H1 (cell line): Measurements from ENCODE around the gene MRFAP1L1. TPM values are rescaled to one million over a fixed set of nuclear protein-coding genes. Genes with fewer than 3 reads are reported as not detected.

Experiments
- CTCF ChIA-PET: fragments of 300-600 bp; sonication (Branson Sonifier 250); formaldehyde crosslinking; loops from one replicate; lab custom pipeline; 2021; ENCODE audit not compliant: partially characterized antibody; lab: Charles Lee
- POLR2A ChIA-PET: fragments of 300-600 bp; sonication (Branson Sonifier 250); formaldehyde crosslinking; loops from one replicate; lab custom pipeline; 2021; ENCODE audit warnings: inconsistent platforms; ENCODE audit not compliant: partially characterized antibody; lab: Charles Lee
- DNase-seq, 2 experiments: peaks; one replicate each; pipeline versions ENCODE4 v3.0.0 to v3.0.0-alpha.2; 2010 to 2022; ENCODE audit warnings: low spot score in 2 of 2, low read depth in 1 of 2, mixed read lengths in 1 of 2
- FAIRE-seq: peaks from 2 replicates; lab custom pipeline; 2011; peaks lifted over from hg19 to GRCh38; lab: Jason Lieb, UNC
- H2AFZ ChIP-seq: 2 replicates; pipeline ENCODE4 v1.8.1; 2012; ENCODE audit warnings: low read length, inconsistent platforms
- H2AK5ac ChIP-seq: 2 replicates; pipeline ENCODE4 v1.6.1; 2013; ENCODE audit warnings: low read depth, low read length
- H2BK120ac ChIP-seq: replicated peaks from 2 replicates; pipeline ENCODE3; 2013; ENCODE audit warnings: low read depth, low read length, inconsistent platforms
- H2BK12ac ChIP-seq: 2 replicates; pipeline ENCODE4 v1.6.1; 2013; ENCODE audit warnings: low read depth, low read length
- H2BK15ac ChIP-seq: 2 replicates; pipeline ENCODE4 v1.6.1; 2013; ENCODE audit warnings: low read length
- H2BK20ac ChIP-seq: 2 replicates; pipeline ENCODE4 v1.6.1; 2013; ENCODE audit warnings: low read length
- H2BK5ac ChIP-seq: 2 replicates; pipeline ENCODE4 v1.6.1; 2013; ENCODE audit warnings: low read depth, low read length
- H3K14ac ChIP-seq: 2 replicates; pipeline ENCODE4 v1.6.1; 2013; ENCODE audit warnings: inconsistent platforms; ENCODE audit not compliant: insufficient read length
- H3K18ac ChIP-seq: 2 replicates; pipeline ENCODE4 v1.6.1; 2013; ENCODE audit warnings: low read length; ENCODE audit errors: extremely low read depth
- H3K23ac ChIP-seq: 2 replicates; pipeline ENCODE4 v1.6.1; 2013; ENCODE audit warnings: inconsistent platforms; ENCODE audit not compliant: insufficient read length
- H3K23me2 ChIP-seq: 2 replicates; pipeline ENCODE4 v1.6.1; 2013; ENCODE audit warnings: low read depth, low read length
- H3K27ac ChIP-seq: 2 replicates; pipeline ENCODE4 v1.6.1; 2011; ENCODE audit warnings: low read depth, low read length, inconsistent platforms
- H3K27me3 ChIP-seq, 4 experiments: replicated peaks in 1 of 4; 1 replicate in 1 of 4; 2 replicates in 3 of 4; pipeline versions ENCODE4 v1.6.1 to v1.8.1; 2011 to 2013; ENCODE audit warnings: low read length in 3 of 4, mild to moderate bottlenecking in 3 of 4, inconsistent platforms in 2 of 4, mixed read lengths in 2 of 4, moderate library complexity in 1 of 4; ENCODE audit not compliant: control insufficient read depth in 3 of 4, insufficient read depth in 3 of 4; ENCODE audit errors: extremely low read depth in 1 of 4
- H3K36me3 ChIP-seq, 4 experiments: 2 replicates each; pipeline versions ENCODE4 v1.6.1 to v1.8.1; 2011 to 2013; ENCODE audit warnings: mild to moderate bottlenecking in 4 of 4, low read length in 3 of 4, moderate library complexity in 2 of 4, control low read depth in 1 of 4, inconsistent platforms in 1 of 4; ENCODE audit not compliant: insufficient read depth in 4 of 4, control insufficient read depth in 2 of 4
- H3K4ac ChIP-seq: replicated peaks from 2 replicates; pipeline ENCODE3; 2013; ENCODE audit warnings: low read length, low read depth, mixed read lengths, inconsistent platforms; ENCODE audit not compliant: insufficient read length
- H3K4me1 ChIP-seq, 4 experiments: replicated peaks in 1 of 4; 1 replicate in 1 of 4; 2 replicates in 3 of 4; pipeline versions ENCODE4 v1.6.1 to v1.8.1; 2011 to 2013; ENCODE audit warnings: low read length in 3 of 4, inconsistent platforms in 2 of 4, mixed read lengths in 1 of 4; ENCODE audit not compliant: insufficient read depth in 4 of 4, control insufficient read depth in 3 of 4
- H3K4me2 ChIP-seq, 2 experiments: 2 replicates each; pipeline versions ENCODE4 v1.6.1 to v1.8.1; 2011 to 2013; ENCODE audit warnings: low read depth in 2 of 2, low read length in 2 of 2, control low read depth in 1 of 2, inconsistent platforms in 1 of 2, mild to moderate bottlenecking in 1 of 2; ENCODE audit not compliant: insufficient read depth in 1 of 2
- H3K4me3 ChIP-seq, 4 experiments: fragments of 200-600, 300-600 bp in 1 of 4; sonication (generic), shearing (Covaris generic), sonication (Bioruptor Twin) in 1 of 4; 2 replicates each; pipeline versions ENCODE4 v1.5.1 to v1.8.1; 2011 to 2016; ENCODE audit warnings: low read length in 4 of 4, low read depth in 3 of 4, control low read depth in 2 of 4, inconsistent platforms in 2 of 4, mild to moderate bottlenecking in 2 of 4, mixed read lengths in 1 of 4, moderate library complexity in 1 of 4; ENCODE audit not compliant: insufficient read depth in 2 of 4; ENCODE audit errors: extremely low read depth in 1 of 4
- H3K56ac ChIP-seq: replicated peaks from 2 replicates; pipeline ENCODE3; 2013; ENCODE audit warnings: low read depth, mild to moderate bottlenecking, mixed read lengths, low read length, inconsistent platforms; ENCODE audit not compliant: insufficient read length
- H3K79me1 ChIP-seq: 2 replicates; pipeline ENCODE4 v1.6.1; 2013; ENCODE audit warnings: low read depth, low read length, control low read depth
- H3K79me2 ChIP-seq, 2 experiments: 2 replicates each; pipeline versions ENCODE4 v1.6.1 to v1.8.1; 2012 to 2013; ENCODE audit warnings: low read length in 2 of 2, mild to moderate bottlenecking in 2 of 2, inconsistent platforms in 1 of 2; ENCODE audit not compliant: insufficient read depth in 2 of 2, control insufficient read depth in 1 of 2
- H3K9ac ChIP-seq, 4 experiments: replicated peaks in 1 of 4; 1 replicate in 1 of 4; 2 replicates in 3 of 4; pipeline versions ENCODE4 v1.6.1 to v1.8.1; 2011 to 2013; ENCODE audit warnings: low read depth in 3 of 4, low read length in 3 of 4, control low read depth in 2 of 4, mild to moderate bottlenecking in 2 of 4, moderate library complexity in 2 of 4, inconsistent platforms in 1 of 4; ENCODE audit errors: extremely low read depth in 1 of 4
- H3K9me3 ChIP-seq, 2 experiments: 2 replicates each; pipeline versions ENCODE4 v1.6.1 to v1.8.1; 2012 to 2013; ENCODE audit warnings: mild to moderate bottlenecking in 2 of 2, moderate library complexity in 2 of 2, control low read depth in 1 of 2, inconsistent platforms in 1 of 2, low read depth in 1 of 2, low read length in 1 of 2, mixed read lengths in 1 of 2; ENCODE audit not compliant: insufficient read depth in 2 of 2
- H4K20me1 ChIP-seq, 2 experiments: replicated peaks in 1 of 2; 2 replicates each; pipeline versions ENCODE3 to v1.8.1; 2011 to 2013; ENCODE audit warnings: inconsistent platforms in 2 of 2, low read length in 2 of 2, mild to moderate bottlenecking in 1 of 2; ENCODE audit not compliant: insufficient read depth in 2 of 2, control insufficient read depth in 1 of 2
- H4K5ac ChIP-seq: 2 replicates; pipeline ENCODE4 v1.6.1; 2013; ENCODE audit warnings: low read length, low read depth, mixed read lengths, inconsistent platforms; ENCODE audit not compliant: insufficient read length
- H4K8ac ChIP-seq: 2 replicates; pipeline ENCODE4 v1.8.0; 2013; ENCODE audit warnings: mild to moderate bottlenecking, moderate library complexity, low read length, inconsistent platforms; ENCODE audit not compliant: insufficient read depth; ENCODE audit errors: extremely low read depth
- H4K91ac ChIP-seq: replicated peaks from 2 replicates; pipeline ENCODE3; 2013; ENCODE audit warnings: low read length, mixed read lengths, inconsistent platforms; ENCODE audit not compliant: insufficient read length
- CHD2 ChIP-seq: IDR thresholded peaks from 2 replicates; pipeline ENCODE4 v1.6.1; 2012; ENCODE audit warnings: low read length, improper control_type of control experiment
- CREB1 ChIP-seq: IDR thresholded peaks from 2 replicates; pipeline ENCODE4 v1.6.1; 2012; ENCODE audit warnings: inconsistent platforms
- GABPA ChIP-seq: IDR thresholded peaks from 2 replicates; pipeline ENCODE4 v1.6.1; 2011; ENCODE audit warnings: mild to moderate bottlenecking, low read length, moderate library complexity, borderline replicate concordance; ENCODE audit not compliant: insufficient read depth
- HDAC2 ChIP-seq, 2 experiments: fragments of 300-600 bp in 1 of 2; sonication (generic) in 1 of 2; IDR thresholded peaks; 2 replicates each; pipeline ENCODE4 v1.6.1; 2011 to 2012; ENCODE audit warnings: low read depth in 2 of 2, low read length in 2 of 2, mild to moderate bottlenecking in 2 of 2, moderate library complexity in 2 of 2, borderline replicate concordance in 1 of 2, inconsistent platforms in 1 of 2
- NRF1 ChIP-seq: IDR thresholded peaks from 2 replicates; pipeline ENCODE4 v1.6.1; 2011; ENCODE audit warnings: mild to moderate bottlenecking, low read depth, low read length, improper control_type of control experiment
- RAD21 ChIP-seq, 2 experiments: IDR thresholded peaks in 1 of 2; conservative IDR thresholded peaks in 1 of 2; 2 replicates each; pipeline ENCODE4 v1.6.1; 2011; ENCODE audit warnings: low read depth in 2 of 2, low read length in 2 of 2, improper control_type of control experiment in 1 of 2, inconsistent platforms in 1 of 2, mild to moderate bottlenecking in 1 of 2, moderate library complexity in 1 of 2
- SIRT6 ChIP-seq: IDR thresholded peaks from one replicate; pipeline ENCODE4 v1.7.1; 2012; ENCODE audit warnings: low read length, inconsistent platforms
- SP4 ChIP-seq: IDR thresholded peaks from 2 replicates; pipeline ENCODE4 v1.6.1; 2012; ENCODE audit warnings: low read length, inconsistent platforms
- SUZ12 ChIP-seq: fragments of 200-600 bp; sonication (generic); IDR thresholded peaks from 2 replicates; pipeline ENCODE4 v1.6.1; 2012; ENCODE audit warnings: mild to moderate bottlenecking, inconsistent platforms, low read length, moderate library complexity, mixed read lengths
- TAF1 ChIP-seq: IDR thresholded peaks from 2 replicates; pipeline ENCODE4 v1.6.1; 2011; ENCODE audit warnings: mild to moderate bottlenecking, low read depth, low read length
- TAF7 ChIP-seq: optimal IDR thresholded peaks from 2 replicates; pipeline ENCODE3; 2011; ENCODE audit warnings: low read depth, mild to moderate bottlenecking, inconsistent platforms, low read length, moderate library complexity, borderline replicate concordance
- WGBS, 2 experiments: shearing (Covaris generic) in 1 of 2; methylation state at CpG; one replicate each; pipeline versions ENCODE4 v1.1.6 to v1.1.7; 2013 to 2015; ENCODE audit warnings: low lambda C conversion rate in 2 of 2, mixed read lengths in 2 of 2, inconsistent platforms in 1 of 2, low coverage in 1 of 2, missing lambda C conversion rate in 1 of 2; ENCODE audit not compliant: insufficient replicate concordance in 2 of 2, insufficient coverage in 1 of 2, insufficient read length in 1 of 2; ENCODE audit errors: extremely low coverage in 1 of 2, missing lambda C conversion rate in 1 of 2; 5-methylcytosine and 5-hydroxymethylcytosine counted together
- polyA plus RNA-seq, 7 experiments: library from polyadenylated mRNA; depleted of rRNA in 3 of 7; stranded (reverse) in 5 of 7; unstranded in 2 of 7; fragments of >200 nt in 5 of 7; fragments of 200-250 nt in 2 of 7; gene quantifications; 1 replicate in 5 of 7; 2 replicates in 1 of 7; 4 replicates in 1 of 7; pipeline versions ENCODE4 v1.2.1 to v1.2.3, GENCODE V29; 2011 to 2013; ENCODE audit warnings: missing spikeins in 2 of 7, mixed read lengths in 2 of 7
- total RNA-seq: library from RNA; stranded (reverse); fragmentation: NEBNext Ultra II Directional; extraction: Animal tissue kit (Norgen Biotek cat#: 25700); gene quantifications from 2 replicates; pipeline ENCODE4 v1.2.1, GENCODE V29; 2021
- TF ChIP-seq, protein P1 (sequence below): IDR thresholded peaks from 2 replicates; pipeline ENCODE4 v1.6.1; 2011; ENCODE audit warnings: low read depth, mild to moderate bottlenecking, low read length; ENCODE audit not compliant: insufficient read depth

The MRFAP1L1 gene
- total and polyA plus RNA-seq, 2 of the 8 experiments (the other 6 are each of a cell fraction or from before 2014, with no cell fraction given): 26.8 to 54.3 TPM

DNA sequence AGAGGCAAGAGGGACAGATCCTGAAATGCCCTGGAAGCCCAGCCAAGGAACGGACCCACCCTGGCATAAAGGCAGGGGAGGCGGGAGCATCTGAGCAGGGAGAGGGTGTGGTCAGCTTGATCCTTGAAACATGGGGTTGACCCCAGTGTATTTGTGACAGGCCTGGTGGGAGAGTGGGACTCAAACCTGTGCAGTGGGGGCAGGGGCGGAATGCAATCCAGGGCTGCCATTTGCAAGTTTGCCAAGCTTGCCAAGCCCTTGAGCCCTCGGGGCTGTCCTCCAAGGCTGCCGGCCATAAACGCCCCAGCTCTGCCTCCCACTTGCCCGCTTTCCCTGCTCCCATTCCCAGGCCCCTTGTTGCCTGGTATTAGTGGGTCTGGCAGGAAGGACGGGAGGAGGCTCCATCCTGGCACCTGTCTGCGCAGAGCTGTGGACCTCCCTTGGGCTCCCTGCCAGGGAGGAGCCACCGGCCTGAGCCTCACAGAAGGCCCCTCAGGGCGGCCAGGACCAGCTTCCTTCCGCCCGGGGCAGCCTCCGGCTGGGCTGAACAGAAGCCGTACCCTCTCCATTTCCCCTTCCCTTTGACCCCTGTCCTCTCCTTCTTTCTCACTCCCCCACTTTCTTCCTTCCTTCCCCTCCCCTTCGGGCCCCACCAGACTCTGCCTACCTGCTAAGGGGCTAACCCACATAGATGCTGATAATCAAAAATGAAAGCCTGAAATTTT is 15.3 kb downstream of the MRFAP1L1 start:
- Histone ChIP-seq H2BK12ac (0 out of 2 replicates have a peak overlapping the region, but pooled peaks have one; percentile 27), H3K4me2 (no peak overlapping the region), H3K23ac (no peak overlapping the region), H4K91ac (no peak overlapping the region), H3K9ac (no peak overlapping the region), H3K23me2 (no peaks in the 10 kb centered on the region; the same call in 1 of the 2 replicates), H3K14ac (no peak overlapping the region), H2BK15ac (no peak overlapping the region), H3K4ac (no peak overlapping the region), H4K8ac (no peak overlapping the region), H3K4me3 (no peak overlapping the region), H3K9me3 (no peaks in the 10 kb centered on the region), H3K27ac (no peak overlapping the region), H2BK5ac (no peak overlapping the region; the same call in 1 of the 2 replicates), H3K79me2 (no peaks in the 10 kb centered on the region), H3K56ac (no peak overlapping the region), H3K36me3 (no peaks in the 10 kb centered on the region), H4K5ac (no peak overlapping the region), H3K4me1 (peaks cover 0 to 11% (median 10%) of the 10 kb centered on the region in 4 experiments; a peak in 6 of 7 replicates), H3K27me3 (no peaks in the 10 kb centered on the region), H2AFZ (no peak overlapping the region), H2BK120ac (no peak overlapping the region), H4K20me1 (peaks cover 0 to 2% of the 10 kb centered on the region in 2 experiments), H2AK5ac (no peak overlapping the region), H2BK20ac (no peak overlapping the region), H3K79me1 (peaks cover 1% of the 10 kb centered on the region; the same call in 1 of the 2 replicates), H3K18ac (no peak overlapping the region)
- 78% methylated on average over 15 of the region's 16 CpGs; no CpG with 5 or more reads in 1 of the 2 experiments for WGBS, 2 experiments
- DNase-seq (no peak), FAIRE-seq (no peak)
- ChIA-PET CTCF (interaction anchor here (0.8 to 2.5 kb wide), 5 partner anchors 9 to 23 kb away, joined by 3 to 9 read pairs (median 4); partner anchors contain the start of gene MRFAP1L1), POLR2A (interaction anchor here (1.2 kb wide), 1 partner anchor 9 kb away, joined by 4 read pairs; no protein-coding TSS in a partner anchor)
- TF ChIP-seq GABPA (no peak), TAF1 (no peak), NRF1 (no peak), HDAC2 (IDR thresholded peaks at IDR 0.05; ENCODE audit: borderline replicate concordance in 1 of 2, low read depth in 2 of 2, low read length in 2 of 2) (no peak), TAF7 (no peak), SUZ12 (no peak), RAD21 (IDR thresholded peaks at IDR 0.05 in 1 of 2, conservative IDR thresholded peaks at IDR 0.05 in 1 of 2; ENCODE audit: low read depth in 2 of 2, low read length in 2 of 2) (no peak), SP4 (no peak), CHD2 (no peak), SIRT6 (no peak), CREB1 (no peak)
- TF ChIP-seq, protein P1, sequence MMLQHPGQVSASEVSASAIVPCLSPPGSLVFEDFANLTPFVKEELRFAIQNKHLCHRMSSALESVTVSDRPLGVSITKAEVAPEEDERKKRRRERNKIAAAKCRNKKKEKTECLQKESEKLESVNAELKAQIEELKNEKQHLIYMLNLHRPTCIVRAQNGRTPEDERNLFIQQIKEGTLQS: no peak
